Upper lobe of right lung (tissue), 1 donor: ENCODE data around the gene NT5DC4. TPM values are rescaled to one million over a fixed set of nuclear protein-coding genes. Genes with fewer than 3 reads are reported as not detected.

Experiments used
- ATAC-seq: fragments of 200-7000 bp; cut with Tn5 transposase; one replicate; pipeline ENCODE4 v1.9.1; 2020; ENCODE audit warnings: mild to moderate bottlenecking, moderate library complexity
- DNase-seq: peaks from one replicate; pipeline ENCODE4 v3.0.0-alpha.2; 2020
- H3K27ac ChIP-seq: fragments of 200-600 bp; one replicate; pipeline ENCODE4 v1.8.0; 2022
- H3K27me3 ChIP-seq: fragments of 200-600 bp; one replicate; pipeline ENCODE4 v1.8.0; 2022; ENCODE audit warnings: mild to moderate bottlenecking
- H3K36me3 ChIP-seq: fragments of 200-600 bp; one replicate; pipeline ENCODE4 v1.8.0; 2022
- H3K4me1 ChIP-seq: fragments of 200-600 bp; one replicate; pipeline ENCODE4 v1.8.0; 2022
- H3K4me3 ChIP-seq: fragments of 200-600 bp; one replicate; pipeline ENCODE4 v1.8.0; 2022; ENCODE audit warnings: mild to moderate bottlenecking
- H3K9me3 ChIP-seq: fragments of 200-600 bp; one replicate; pipeline ENCODE4 v1.8.0; 2022
- CTCF ChIP-seq: fragments of 200-600 bp; IDR thresholded peaks from one replicate; pipeline ENCODE4 v1.8.0; 2022; ENCODE audit warnings: antibody characterized with exemption
- intact Hi-C: fragments of 100-400 bp; cut with DNase I; formaldehyde crosslinking; loops from one replicate; pipeline ENCODE4 v1.11.0; 2022
- total RNA-seq: library from RNA; stranded (reverse); fragmentation: NEBNext Ultra II Directional; extraction: Animal tissue kit (Norgen Biotek cat#: 25700); gene quantifications from one replicate; pipeline ENCODE4 v1.2.1, GENCODE V29; 2021
- donor health status: DM: no; HTN: yes; CAD: no; lungs with severe emphysema.

The NT5DC4 gene
- total RNA-seq, 1 donor from 2014 or later, result not detected

- Histone ChIP-seq H3K36me3 (no peaks in the 10 kb centered on the region), H3K27ac (no peak overlapping the region), H3K9me3 (no peaks in the 10 kb centered on the region), H3K4me1 (peaks cover 3% of the 10 kb centered on the region), H3K27me3 (no peaks in the 10 kb centered on the region), H3K4me3 (no peak overlapping the region)
- intact Hi-C loops, result no loop called here
- TF ChIP-seq CTCF, result no peak
- ATAC-seq (peak; percentile 27), DNase-seq (no peak)
These were observed 9.4 kb downstream of the NT5DC4 start for GRCh38 chr2:112730216-112730615.

DNA sequence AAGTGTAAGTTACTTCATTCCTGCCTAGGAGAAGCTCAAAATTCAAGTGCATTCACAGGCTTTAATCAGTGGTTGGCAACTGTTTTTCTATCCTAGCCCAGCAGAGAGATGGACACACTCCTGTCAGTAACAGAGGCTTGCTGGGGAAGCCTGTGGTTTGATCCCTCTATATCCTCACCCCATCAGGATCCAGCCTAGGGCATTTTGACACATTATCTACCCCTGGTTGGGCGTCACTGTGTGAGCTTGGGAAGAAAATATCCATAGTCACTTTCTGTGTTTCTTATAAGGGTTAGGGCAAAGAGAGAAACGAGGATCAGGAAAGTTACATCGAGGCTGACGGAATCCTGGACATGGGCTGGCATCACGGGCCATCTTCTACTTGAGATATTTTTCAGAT, 10.0 kb downstream of the NT5DC4 start:
- no peak for ATAC-seq
- Histone ChIP-seq H3K36me3 (no peaks in the 10 kb centered on the region), H3K4me3 (no peak overlapping the region), H3K27ac (no peak overlapping the region), H3K4me1 (peaks cover 3% of the 10 kb centered on the region), H3K9me3 (no peaks in the 10 kb centered on the region), H3K27me3 (no peaks in the 10 kb centered on the region)
- intact Hi-C loops, result no loop called here
- no peak for TF ChIP-seq CTCF
- no peak for DNase-seq

DNA sequence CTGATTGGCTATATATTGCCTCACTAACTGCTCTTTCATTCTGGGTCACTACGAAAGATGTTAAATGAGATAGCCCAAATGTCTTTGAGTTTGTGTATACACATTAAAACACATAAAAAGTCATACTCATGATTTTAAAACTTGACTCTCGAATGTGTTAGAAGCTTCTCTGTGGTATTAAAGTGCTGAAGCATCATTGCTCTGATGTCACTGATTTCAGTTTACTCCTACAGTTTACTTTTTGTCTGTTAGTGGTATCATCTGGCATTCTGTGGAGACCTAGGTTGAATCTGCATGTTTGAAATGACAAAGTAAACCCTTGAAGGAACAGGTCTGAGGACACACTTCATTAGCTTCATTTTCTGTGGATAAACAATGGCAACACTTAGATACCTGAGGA, 10.7 kb downstream of the NT5DC4 start:
- no peak for TF ChIP-seq CTCF
- Histone ChIP-seq H3K36me3 (no peaks in the 10 kb centered on the region), H3K4me1 (peaks cover 1% of the 10 kb centered on the region), H3K4me3 (no peak overlapping the region), H3K27ac (no peak overlapping the region), H3K9me3 (no peaks in the 10 kb centered on the region), H3K27me3 (no peaks in the 10 kb centered on the region)
- intact Hi-C loops, result no loop called here
- ATAC-seq, result no peak
- DNase-seq, result no peak

DNA sequence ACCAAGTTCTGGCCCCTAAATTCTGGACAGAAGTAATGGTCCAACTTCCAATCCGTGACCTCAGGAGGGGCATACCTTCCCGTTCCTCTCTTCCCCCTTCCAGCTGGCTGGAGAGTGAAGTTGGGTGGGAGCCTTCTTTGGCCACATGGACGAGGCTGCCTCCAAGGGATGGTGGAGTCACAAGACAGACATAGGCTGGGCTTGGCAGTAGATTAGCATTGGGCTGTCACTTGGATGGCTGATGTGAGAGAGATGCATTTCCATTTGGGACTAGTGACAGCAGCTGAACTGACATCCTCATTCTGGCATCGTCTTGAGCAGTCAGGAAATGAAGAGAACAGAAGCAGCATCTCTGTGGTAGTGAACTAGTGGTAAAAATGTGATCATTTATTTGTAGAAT, 12.6 kb downstream of the NT5DC4 start:
- intact Hi-C loops, result no loop called here
- H3K27ac ChIP-seq, result no peak overlapping the region
- no peak overlapping the region for H3K4me3 ChIP-seq
- H3K4me1 ChIP-seq, result no peaks in the 10 kb centered on the region
- TF ChIP-seq CTCF, result no peak
- H3K36me3 ChIP-seq, result no peaks in the 10 kb centered on the region
- H3K27me3 ChIP-seq, result no peaks in the 10 kb centered on the region
- no peaks in the 10 kb centered on the region for H3K9me3 ChIP-seq
- DNase-seq, result no peak
- peak; percentile 53 for ATAC-seq

- no peaks in the 10 kb centered on the region for H3K36me3 ChIP-seq
These were observed 13.1 kb downstream of the NT5DC4 start for GRCh38 chr2:112733871-112734270.

More at GRCh38 chr2:112733871-112734270, 13.1 kb downstream of the NT5DC4 start:
- H3K27ac ChIP-seq, result no peak overlapping the region
- no peak for ATAC-seq
- no peaks in the 10 kb centered on the region for H3K4me1 ChIP-seq
- no peak for TF ChIP-seq CTCF
- DNase-seq, result no peak
- H3K27me3 ChIP-seq, result no peaks in the 10 kb centered on the region
- H3K9me3 ChIP-seq, result no peaks in the 10 kb centered on the region
- H3K4me3 ChIP-seq, result no peak overlapping the region
- intact Hi-C loops, result no loop called here
